Lower lobe of right lung (tissue), 2 donors: ENCODE results near the gene MYLK4. TPM values are rescaled to one million over a fixed set of nuclear protein-coding genes. Genes with fewer than 3 reads are reported as not detected.

Source experiments
- ATAC-seq, 2 donors: fragments of 200-7000 bp; cut with Tn5 transposase; one replicate each; pipeline ENCODE4 v1.9.1; 2020 to 2022; ENCODE audit warnings: mild to moderate bottlenecking in 2 of 2, moderate library complexity in 2 of 2
- DNase-seq: peaks from one replicate; pipeline ENCODE4 v3.0.0-alpha.2; 2020
- H3K27ac ChIP-seq: fragments of 200-600 bp; one replicate; pipeline ENCODE4 v1.8.0; 2022
- H3K27me3 ChIP-seq: fragments of 200-600 bp; one replicate; pipeline ENCODE4 v1.8.0; 2022; ENCODE audit warnings: low read depth
- H3K36me3 ChIP-seq: fragments of 200-600 bp; one replicate; pipeline ENCODE4 v1.8.0; 2022; ENCODE audit warnings: mild to moderate bottlenecking
- H3K4me1 ChIP-seq: fragments of 200-600 bp; one replicate; pipeline ENCODE4 v1.8.0; 2022
- H3K4me3 ChIP-seq: fragments of 200-600 bp; one replicate; pipeline ENCODE4 v1.8.0; 2022; ENCODE audit warnings: mild to moderate bottlenecking
- H3K9me3 ChIP-seq: fragments of 200-600 bp; one replicate; pipeline ENCODE4 v1.8.0; 2022
- intact Hi-C: fragments of 100-400 bp; cut with DNase I; formaldehyde crosslinking; loops from one replicate; pipeline ENCODE4 v1.11.0; 2022
- total RNA-seq: library from RNA; stranded (reverse); fragmentation: NEBNext Ultra II Directional; extraction: Animal tissue kit (Norgen Biotek cat#: 25700); gene quantifications from one replicate; pipeline ENCODE4 v1.2.1, GENCODE V29; 2021
- TF ChIP-seq, protein P1 (sequence below): fragments of 200-600 bp; IDR thresholded peaks from one replicate; pipeline ENCODE4 v1.8.0; 2022; ENCODE audit warnings: antibody characterized with exemption, mild to moderate bottlenecking
- donor health status: DM: no; HTN: yes; CAD: no; lungs with severe emphysema.

MYLK4 gene
- total RNA-seq, 1 donor from 2014 or later: 0.56 TPM

DNA sequence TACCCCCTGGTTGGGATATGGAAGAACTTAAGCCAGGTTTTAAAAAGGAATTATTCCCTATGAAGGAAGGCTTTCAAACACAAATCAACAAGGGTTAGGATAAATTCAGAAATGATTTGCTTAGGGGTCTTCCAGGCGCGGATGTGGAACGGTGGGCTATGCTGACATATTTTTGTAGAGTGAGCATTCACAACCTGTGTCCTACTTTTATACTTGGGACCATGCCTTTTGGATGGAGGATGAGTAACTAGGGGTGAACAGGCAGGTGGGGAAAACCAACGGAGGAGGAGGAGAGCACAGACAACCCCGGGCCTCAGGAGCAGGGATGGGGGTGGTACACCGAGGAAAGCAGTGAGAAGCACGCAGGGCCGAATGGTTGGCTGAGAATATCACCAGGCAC lies 5.9 kb downstream of the MYLK4 start:
- Histone ChIP-seq H3K27ac (no peak overlapping the region), H3K36me3 (no peaks in the 10 kb centered on the region), H3K4me3 (no peak overlapping the region), H3K27me3 (no peaks in the 10 kb centered on the region), H3K4me1 (peaks cover 2% of the 10 kb centered on the region), H3K9me3 (no peaks in the 10 kb centered on the region)
- ATAC-seq: no peak
- TF ChIP-seq, protein P1, sequence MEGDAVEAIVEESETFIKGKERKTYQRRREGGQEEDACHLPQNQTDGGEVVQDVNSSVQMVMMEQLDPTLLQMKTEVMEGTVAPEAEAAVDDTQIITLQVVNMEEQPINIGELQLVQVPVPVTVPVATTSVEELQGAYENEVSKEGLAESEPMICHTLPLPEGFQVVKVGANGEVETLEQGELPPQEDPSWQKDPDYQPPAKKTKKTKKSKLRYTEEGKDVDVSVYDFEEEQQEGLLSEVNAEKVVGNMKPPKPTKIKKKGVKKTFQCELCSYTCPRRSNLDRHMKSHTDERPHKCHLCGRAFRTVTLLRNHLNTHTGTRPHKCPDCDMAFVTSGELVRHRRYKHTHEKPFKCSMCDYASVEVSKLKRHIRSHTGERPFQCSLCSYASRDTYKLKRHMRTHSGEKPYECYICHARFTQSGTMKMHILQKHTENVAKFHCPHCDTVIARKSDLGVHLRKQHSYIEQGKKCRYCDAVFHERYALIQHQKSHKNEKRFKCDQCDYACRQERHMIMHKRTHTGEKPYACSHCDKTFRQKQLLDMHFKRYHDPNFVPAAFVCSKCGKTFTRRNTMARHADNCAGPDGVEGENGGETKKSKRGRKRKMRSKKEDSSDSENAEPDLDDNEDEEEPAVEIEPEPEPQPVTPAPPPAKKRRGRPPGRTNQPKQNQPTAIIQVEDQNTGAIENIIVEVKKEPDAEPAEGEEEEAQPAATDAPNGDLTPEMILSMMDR: no peak
- no peak for DNase-seq
- intact Hi-C loops: no loop called here

DNA sequence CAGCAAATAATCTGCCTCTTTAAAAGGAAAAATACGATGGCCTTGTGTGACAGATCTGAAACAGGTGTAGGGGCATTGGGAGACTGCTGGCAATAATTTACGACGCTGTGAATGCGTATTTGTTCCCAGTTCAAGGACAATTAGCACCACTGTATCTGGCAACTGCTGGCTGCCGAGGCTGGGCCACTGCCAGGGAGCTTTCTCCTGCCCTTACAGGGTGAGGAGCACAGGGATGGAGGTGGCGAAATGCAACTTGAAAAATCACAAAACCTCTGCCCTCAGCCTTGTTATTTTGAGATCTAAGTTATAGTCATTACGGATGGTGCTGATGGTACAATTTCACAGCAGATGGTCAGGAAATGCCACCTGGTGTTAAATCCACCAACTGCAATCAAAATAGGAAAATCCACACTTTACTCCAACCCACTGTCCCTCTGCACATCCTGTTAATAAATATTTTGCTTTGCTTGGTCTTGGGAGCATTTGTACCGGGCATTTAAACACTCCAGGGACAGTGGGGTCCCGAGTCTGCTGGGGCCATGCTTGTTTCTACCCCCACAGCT lies 6.4 kb downstream of the MYLK4 start:
- TF ChIP-seq, protein P1: no peak
- Histone ChIP-seq H3K27ac (no peak overlapping the region), H3K36me3 (no peaks in the 10 kb centered on the region), H3K4me3 (no peak overlapping the region), H3K9me3 (no peaks in the 10 kb centered on the region), H3K4me1 (no peaks in the 10 kb centered on the region), H3K27me3 (no peaks in the 10 kb centered on the region)
- ATAC-seq (no peak), DNase-seq (no peak)
- intact Hi-C loops: no loop called here

- no peak for ATAC-seq
- Histone ChIP-seq H3K27ac (no peak overlapping the region), H3K9me3 (no peaks in the 10 kb centered on the region), H3K4me3 (no peak overlapping the region), H3K4me1 (no peaks in the 10 kb centered on the region), H3K27me3 (no peaks in the 10 kb centered on the region), H3K36me3 (no peaks in the 10 kb centered on the region)
- DNase-seq: no peak
- TF ChIP-seq, protein P1: no peak
- intact Hi-C loops: no loop called here
These were observed 7.2 kb downstream of the MYLK4 start for GRCh38 chr6:2743280-2744208.

- ATAC-seq (no peak), DNase-seq (no peak)
- TF ChIP-seq, protein P1: no peak
- Histone ChIP-seq H3K4me3 (no peak overlapping the region), H3K27ac (no peak overlapping the region), H3K9me3 (no peaks in the 10 kb centered on the region), H3K36me3 (no peaks in the 10 kb centered on the region), H3K27me3 (no peaks in the 10 kb centered on the region), H3K4me1 (no peaks in the 10 kb centered on the region)
- intact Hi-C loops: no loop called here
These were observed 9.0 kb downstream of the MYLK4 start for GRCh38 chr6:2741756-2742155.

- H3K27me3 ChIP-seq: no peaks in the 10 kb centered on the region
- intact Hi-C loops: no loop called here
- ATAC-seq (no peak), DNase-seq (no peak)
- no peaks in the 10 kb centered on the region for H3K4me1 ChIP-seq
- H3K9me3 ChIP-seq: no peaks in the 10 kb centered on the region
- H3K36me3 ChIP-seq: no peaks in the 10 kb centered on the region
- TF ChIP-seq, protein P1: no peak
- no peak overlapping the region for H3K27ac ChIP-seq
- no peak overlapping the region for H3K4me3 ChIP-seq
These were observed 10.1 kb downstream of the MYLK4 start for GRCh38 chr6:2740581-2740980.
